OCI-LY1 (cell line): ENCODE data around the gene ZFX.

Experiments used
- H2AFZ ChIP-seq: fragments of 200-600 bp; sonication (generic), shearing (Covaris generic); 2 replicates; pipeline ENCODE4 v1.6.0; 2014; ENCODE audit warnings: antibody characterized with exemption, mild to moderate bottlenecking, low read length
- H3F3A ChIP-seq: fragments of 200-600 bp; sonication (generic), shearing (Covaris generic); 2 replicates; pipeline ENCODE4 v1.6.0; 2014; ENCODE audit warnings: mild to moderate bottlenecking, antibody characterized with exemption, low read length, moderate library complexity; ENCODE audit not compliant: insufficient read depth
- H3K27ac ChIP-seq: fragments of 200-600 bp; sonication (generic); 2 replicates; pipeline ENCODE4 v1.5.1; 2014; ENCODE audit warnings: low read length, mixed run types, mild to moderate bottlenecking, low read depth; ENCODE audit not compliant: poor library complexity, severe bottlenecking
- H3K27me3 ChIP-seq: fragments of 200-600 bp; sonication (generic); 2 replicates; pipeline ENCODE4 v1.6.0; 2014; ENCODE audit warnings: antibody characterized with exemption, mild to moderate bottlenecking, low read length, moderate library complexity; ENCODE audit not compliant: insufficient read depth
- H3K36me3 ChIP-seq: fragments of 200-600 bp; sonication (generic); 2 replicates; pipeline ENCODE4 v1.6.1; 2014; ENCODE audit warnings: mild to moderate bottlenecking, antibody characterized with exemption, low read length, moderate library complexity, mixed read lengths; ENCODE audit not compliant: insufficient read depth
- H3K4me1 ChIP-seq: fragments of 200-600 bp; sonication (generic); 2 replicates; pipeline ENCODE4 v1.5.1; 2014; ENCODE audit warnings: mild to moderate bottlenecking, low read length, moderate library complexity; ENCODE audit not compliant: insufficient read depth, severe bottlenecking
- H3K4me2 ChIP-seq: fragments of 200-600 bp; sonication (generic), shearing (Covaris generic); 2 replicates; pipeline ENCODE4 v1.6.1; 2014; ENCODE audit warnings: low read length
- H3K4me3 ChIP-seq: fragments of 200-600 bp; sonication (generic); 2 replicates; pipeline ENCODE4 v1.5.1; 2014; ENCODE audit warnings: low read length, low read depth, mild to moderate bottlenecking, mixed read lengths; ENCODE audit not compliant: poor library complexity, severe bottlenecking
- H3K79me2 ChIP-seq: fragments of 200-600 bp; shearing (Covaris generic); 2 replicates; pipeline ENCODE4 v1.6.1; 2016; ENCODE audit warnings: mixed run types, low read length, mixed read lengths; ENCODE audit not compliant: insufficient read depth
- H3K9ac ChIP-seq: fragments of 200-600 bp; sonication (generic), shearing (Covaris generic); 2 replicates; pipeline ENCODE4 v1.6.1; 2014; ENCODE audit warnings: mild to moderate bottlenecking, low read length, mixed read lengths
- H3K9me2 ChIP-seq: fragments of 200-600 bp; sonication (generic), shearing (Covaris generic); 2 replicates; pipeline ENCODE4 v1.6.1; 2014; ENCODE audit warnings: low read depth, mild to moderate bottlenecking, low read length, mixed read lengths
- H3K9me3 ChIP-seq: fragments of 200-600 bp; shearing (Covaris generic); 2 replicates; pipeline ENCODE4 v1.6.1; 2014; ENCODE audit warnings: low read length, mixed read lengths
- H4K20me1 ChIP-seq: fragments of 200-600 bp; sonication (generic), shearing (Covaris generic); 2 replicates; pipeline ENCODE4 v1.6.0; 2016; ENCODE audit warnings: mild to moderate bottlenecking, low read length; ENCODE audit not compliant: insufficient read depth
- EZH2 ChIP-seq: fragments of 200-600 bp; sonication (generic), shearing (Covaris generic); IDR thresholded peaks from 2 replicates; pipeline ENCODE4 v1.8.0; 2017; ENCODE audit warnings: borderline replicate concordance, mixed run types, mild to moderate bottlenecking, antibody characterized with exemption, low read length, moderate library complexity, mixed read lengths
- TF ChIP-seq, protein P1 (sequence below): fragments of 200-600 bp; sonication (generic), shearing (Covaris generic); IDR thresholded peaks from 2 replicates; pipeline ENCODE4 v1.5.1; 2017; ENCODE audit warnings: mild to moderate bottlenecking, antibody characterized with exemption, low read length, moderate library complexity, mixed read lengths

The ZFX gene

DNA sequence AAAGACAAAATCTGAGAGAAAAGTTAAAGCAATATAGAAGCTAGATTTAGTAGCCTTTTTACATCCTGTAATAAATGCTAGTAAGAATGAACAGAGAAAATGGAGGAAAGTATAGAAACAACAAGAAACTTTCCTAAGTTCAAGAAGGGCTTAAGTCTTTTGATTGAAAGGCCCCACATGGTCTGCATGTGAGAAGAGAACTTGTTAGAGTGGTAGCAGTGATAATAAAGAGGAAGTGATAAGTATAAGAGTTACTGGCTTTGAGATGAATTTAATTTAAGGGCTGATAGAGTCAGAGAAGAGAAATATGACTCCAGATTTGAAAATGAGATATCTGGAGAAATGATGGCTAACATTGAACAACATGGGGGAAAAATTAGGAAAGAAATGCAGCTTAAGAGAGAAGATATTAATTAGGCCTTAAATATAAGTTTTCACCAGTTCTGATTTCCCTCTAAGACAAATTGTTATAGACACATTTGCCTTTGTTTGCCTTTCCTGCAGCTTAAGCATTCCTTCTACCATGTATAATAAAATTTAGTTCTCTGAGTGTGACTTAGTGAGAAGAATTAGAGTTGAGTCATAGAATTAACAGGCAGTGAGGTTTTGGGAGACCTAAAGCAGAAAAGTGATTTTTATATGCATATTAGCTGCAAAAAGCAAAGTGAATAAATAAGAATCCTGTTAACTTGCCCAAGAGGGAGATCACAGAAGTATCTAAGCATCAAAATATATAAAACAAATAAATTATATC lies 18.4 kb downstream of the ZFX start:
- no peak overlapping the region for H3K9ac ChIP-seq
- H3K9me2 ChIP-seq: no peaks in the 10 kb centered on the region
- no peak for TF ChIP-seq EZH2
- TF ChIP-seq, protein P1, sequence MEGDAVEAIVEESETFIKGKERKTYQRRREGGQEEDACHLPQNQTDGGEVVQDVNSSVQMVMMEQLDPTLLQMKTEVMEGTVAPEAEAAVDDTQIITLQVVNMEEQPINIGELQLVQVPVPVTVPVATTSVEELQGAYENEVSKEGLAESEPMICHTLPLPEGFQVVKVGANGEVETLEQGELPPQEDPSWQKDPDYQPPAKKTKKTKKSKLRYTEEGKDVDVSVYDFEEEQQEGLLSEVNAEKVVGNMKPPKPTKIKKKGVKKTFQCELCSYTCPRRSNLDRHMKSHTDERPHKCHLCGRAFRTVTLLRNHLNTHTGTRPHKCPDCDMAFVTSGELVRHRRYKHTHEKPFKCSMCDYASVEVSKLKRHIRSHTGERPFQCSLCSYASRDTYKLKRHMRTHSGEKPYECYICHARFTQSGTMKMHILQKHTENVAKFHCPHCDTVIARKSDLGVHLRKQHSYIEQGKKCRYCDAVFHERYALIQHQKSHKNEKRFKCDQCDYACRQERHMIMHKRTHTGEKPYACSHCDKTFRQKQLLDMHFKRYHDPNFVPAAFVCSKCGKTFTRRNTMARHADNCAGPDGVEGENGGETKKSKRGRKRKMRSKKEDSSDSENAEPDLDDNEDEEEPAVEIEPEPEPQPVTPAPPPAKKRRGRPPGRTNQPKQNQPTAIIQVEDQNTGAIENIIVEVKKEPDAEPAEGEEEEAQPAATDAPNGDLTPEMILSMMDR: no peak
- peak overlapping the region; percentile 30 for H3K27ac ChIP-seq
- H3K4me3 ChIP-seq: no peak overlapping the region
- H3F3A ChIP-seq: no peaks in the 10 kb centered on the region
- H3K27me3 ChIP-seq: no peaks in the 10 kb centered on the region
- H3K36me3 ChIP-seq: peaks cover 9% of the 10 kb centered on the region
- H3K4me1 ChIP-seq: peaks cover 30% of the 10 kb centered on the region
- no peak overlapping the region for H3K4me2 ChIP-seq
- H3K79me2 ChIP-seq: peaks cover 93% of the 10 kb centered on the region
- H3K9me3 ChIP-seq: no peaks in the 10 kb centered on the region
- H2AFZ ChIP-seq: no peak overlapping the region
- no peaks in the 10 kb centered on the region for H4K20me1 ChIP-seq

DNA sequence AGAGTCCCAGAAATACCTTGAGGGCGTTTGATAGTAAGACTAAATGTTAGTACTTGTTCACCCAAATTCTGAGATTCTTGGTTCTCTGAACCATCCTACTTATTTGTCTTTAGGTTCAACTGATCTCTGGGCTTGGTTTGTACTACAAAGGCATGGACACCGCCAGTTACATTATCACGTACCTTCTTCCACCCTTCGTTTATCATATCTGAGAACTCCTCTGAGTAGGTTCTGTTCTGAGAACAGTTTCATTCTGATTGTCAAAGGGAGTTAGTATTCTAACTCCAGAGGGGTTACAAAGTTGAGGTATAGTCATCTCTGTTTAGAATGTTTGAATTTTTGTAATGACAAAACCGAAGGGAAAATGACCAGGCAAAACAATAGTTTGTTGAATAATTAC lies 19.3 kb downstream of the ZFX start:
- Histone ChIP-seq H3K9ac (no peak overlapping the region), H4K20me1 (no peaks in the 10 kb centered on the region), H3F3A (no peaks in the 10 kb centered on the region), H3K27ac (peak overlapping the region; percentile 70), H3K4me3 (no peak overlapping the region), H3K9me3 (no peaks in the 10 kb centered on the region), H3K36me3 (peaks cover 18% of the 10 kb centered on the region), H3K4me2 (peak overlapping the region; percentile 51; the same call in 1 of the 2 replicates), H3K9me2 (no peaks in the 10 kb centered on the region), H3K4me1 (peaks cover 30% of the 10 kb centered on the region), H3K27me3 (no peaks in the 10 kb centered on the region), H3K79me2 (peaks cover 86% of the 10 kb centered on the region), H2AFZ (no peak overlapping the region)
- TF ChIP-seq, protein P1: no peak
- TF ChIP-seq EZH2: no peak

DNA sequence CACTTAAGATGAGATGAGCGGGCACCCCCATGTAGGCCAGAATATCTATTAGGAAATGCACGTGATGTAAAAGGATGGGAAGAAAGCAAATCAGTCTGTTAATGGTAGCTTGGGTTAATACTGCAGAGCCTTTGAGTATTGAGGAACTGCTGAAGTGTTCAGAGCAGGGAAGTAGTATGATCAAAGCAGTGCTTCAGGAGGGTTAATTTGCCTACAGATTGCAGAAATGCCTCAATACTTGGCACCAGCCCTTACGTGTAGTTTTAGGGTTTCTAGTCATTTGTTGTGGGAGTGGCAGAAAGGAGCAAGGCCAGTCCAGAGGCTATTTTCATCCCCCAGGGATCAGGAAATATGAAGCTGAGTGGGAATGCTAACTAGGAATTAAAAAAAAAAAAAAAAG lies 19.7 kb downstream of the ZFX start:
- Histone ChIP-seq H3K79me2 (peaks cover 82% of the 10 kb centered on the region), H3K9ac (no peak overlapping the region), H3K4me1 (peaks cover 30% of the 10 kb centered on the region), H3K27ac (peak overlapping the region; percentile 70), H3K9me3 (no peaks in the 10 kb centered on the region), H3F3A (no peaks in the 10 kb centered on the region), H3K36me3 (peaks cover 19% of the 10 kb centered on the region), H3K4me3 (no peak overlapping the region), H2AFZ (no peak overlapping the region), H3K9me2 (no peaks in the 10 kb centered on the region), H3K4me2 (peak overlapping the region; percentile 51; the same call in 1 of the 2 replicates), H4K20me1 (no peaks in the 10 kb centered on the region), H3K27me3 (no peaks in the 10 kb centered on the region)
- no peak for TF ChIP-seq EZH2
- TF ChIP-seq, protein P1: no peak
